NOMO-1 (cell line): ENCODE results near the gene SUPT3H.

Experiments
- DNase-seq, 2 experiments: peaks; one replicate each; lab custom pipeline; 2025; ENCODE audit not compliant: unreplicated experiment in 2 of 2; lab: John Stamatoyannopoulos, UW

The SUPT3H gene

GRCh38 chr6:44858998-44859397, 518.7 kb downstream of the SUPT3H start:
- DNase-seq, result no peak

- DNase-seq, result no peak
These were observed 521.3 kb downstream of the SUPT3H start for GRCh38 chr6:44856479-44856878.

- no peak for DNase-seq
These were observed 521.9 kb downstream of the SUPT3H start for GRCh38 chr6:44855562-44856411.

GRCh38 chr6:44854712-44855443, 522.9 kb downstream of the SUPT3H start:
- no peak for DNase-seq

GRCh38 chr6:44851176-44851575, 526.6 kb downstream of the SUPT3H start:
- no peak for DNase-seq

- no peak for DNase-seq
These were observed 527.4 kb downstream of the SUPT3H start for GRCh38 chr6:44850312-44850711.

- DNase-seq, result no peak
These were observed 527.9 kb downstream of the SUPT3H start for GRCh38 chr6:44849806-44850205.

- DNase-seq, result no peak
These were observed 534.0 kb downstream of the SUPT3H start for GRCh38 chr6:44843734-44844133.

GRCh38 chr6:44842616-44843015, 535.1 kb downstream of the SUPT3H start:
- DNase-seq, result no peak

GRCh38 chr6:44841829-44842228, 535.9 kb downstream of the SUPT3H start:
- no peak for DNase-seq

- no peak for DNase-seq
These were observed 540.0 kb downstream of the SUPT3H start for GRCh38 chr6:44837741-44838140.

GRCh38 chr6:44837255-44837654, 540.5 kb downstream of the SUPT3H start:
- DNase-seq, result peak; percentile 50 to 56

GRCh38 chr6:44833248-44833647, 544.5 kb downstream of the SUPT3H start:
- DNase-seq, result no peak

GRCh38 chr6:44831002-44831610, 546.6 kb downstream of the SUPT3H start:
- no peak for DNase-seq

GRCh38 chr6:44829836-44830235, 547.9 kb downstream of the SUPT3H start:
- peak; percentile 4 to 56 for DNase-seq

GRCh38 chr6:44828780-44829179, 549.0 kb downstream of the SUPT3H start:
- DNase-seq, result peak; percentile 32 to 81

GRCh38 chr6:44826025-44826676, 551.6 kb downstream of the SUPT3H start:
- DNase-seq, result no peak

GRCh38 chr6:44825273-44825672, 552.5 kb downstream of the SUPT3H start:
- DNase-seq, result no peak

- no peak for DNase-seq
These were observed 553.2 kb downstream of the SUPT3H start for GRCh38 chr6:44824567-44824966.

- DNase-seq, result no peak
These were observed 557.0 kb downstream of the SUPT3H start for GRCh38 chr6:44820759-44821158.

- DNase-seq, result no peak
These were observed 557.4 kb downstream of the SUPT3H start for GRCh38 chr6:44820321-44820720.
